ENCODE results near the gene FMOD. TPM values are rescaled to one million over a fixed set of nuclear protein-coding genes. Genes with fewer than 3 reads are reported as not detected.
A peak's percentile ranks its signal among the peaks of the same experiment; 100 is the strongest.

Gene FMOD
- total RNA-seq, 1 donor from 2014 or later: not detected

DNA sequence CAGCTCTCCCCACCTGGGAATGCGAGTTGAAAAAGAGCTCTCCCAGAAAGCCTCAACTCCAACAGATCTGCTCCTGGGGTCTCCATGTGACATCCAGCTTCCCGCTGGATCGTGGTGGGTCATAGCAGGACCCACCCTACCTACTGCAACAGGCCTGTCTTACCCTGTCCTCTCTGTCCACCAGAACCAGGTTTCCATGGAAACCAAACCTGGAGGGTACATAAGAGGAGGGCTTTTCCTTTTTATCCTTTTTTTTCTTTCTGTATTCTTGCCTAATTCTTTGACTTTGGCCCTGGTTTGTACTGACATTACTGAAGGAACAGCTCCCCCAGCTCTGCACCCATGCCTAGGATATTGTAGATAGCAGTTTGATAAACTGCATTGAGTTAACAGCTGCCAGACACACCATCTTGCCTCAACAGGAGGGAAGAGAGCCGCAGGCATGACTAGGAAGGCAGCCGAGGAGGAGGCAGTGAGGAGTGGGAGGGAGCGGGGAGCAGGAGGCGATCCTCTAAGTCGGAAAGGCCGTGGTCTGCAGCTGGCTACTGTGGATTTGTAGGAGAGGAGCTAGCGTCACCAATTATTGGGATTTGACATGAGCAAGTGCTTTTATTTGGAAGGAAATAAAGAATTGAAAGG, 9.7 kb upstream of the FMOD start:
- Histone ChIP-seq H3K4me2 (peak overlapping the region; percentile 36), H4K20me1 (ENCODE audit: low read depth) (no peaks in the 10 kb centered on the region), H3F3A (ENCODE audit: low read depth) (peaks cover 5% of the 10 kb centered on the region), H2AFZ (replicated peaks) (no peak overlapping the region), H3K27ac (no peak overlapping the region), H3K4me3 (no peak overlapping the region), H3K79me2 (ENCODE audit: low read depth) (no peaks in the 10 kb centered on the region), H3K4me1 (peaks cover 17% of the 10 kb centered on the region), H3K9me3 (ENCODE audit: low read depth) (no peaks in the 10 kb centered on the region), H3K9ac (no peak overlapping the region), H3K36me3 (no peaks in the 10 kb centered on the region), H3K27me3 (peaks cover 3% of the 10 kb centered on the region)
- peak; percentile 32 for DNase-seq (ENCODE audit: low spot score)
- Mint-ChIP-seq H3K4me3 (peak overlapping the region; percentile 5), H3K27ac (peak overlapping the region; percentile 91), H3K36me3 (no peaks in the 10 kb centered on the region), H3K9me3 (no peaks in the 10 kb centered on the region), H3K27me3 (ENCODE audit: insufficient read depth, low read depth) (peaks cover 4% of the 10 kb centered on the region), H3K4me1 (peaks cover 34% of the 10 kb centered on the region)
- TF ChIP-seq EZH2phosphoT487 (IDR thresholded peaks at IDR 0.05) (no peak), EZH2 (IDR thresholded peaks at IDR 0.05) (no peak)

DNA sequence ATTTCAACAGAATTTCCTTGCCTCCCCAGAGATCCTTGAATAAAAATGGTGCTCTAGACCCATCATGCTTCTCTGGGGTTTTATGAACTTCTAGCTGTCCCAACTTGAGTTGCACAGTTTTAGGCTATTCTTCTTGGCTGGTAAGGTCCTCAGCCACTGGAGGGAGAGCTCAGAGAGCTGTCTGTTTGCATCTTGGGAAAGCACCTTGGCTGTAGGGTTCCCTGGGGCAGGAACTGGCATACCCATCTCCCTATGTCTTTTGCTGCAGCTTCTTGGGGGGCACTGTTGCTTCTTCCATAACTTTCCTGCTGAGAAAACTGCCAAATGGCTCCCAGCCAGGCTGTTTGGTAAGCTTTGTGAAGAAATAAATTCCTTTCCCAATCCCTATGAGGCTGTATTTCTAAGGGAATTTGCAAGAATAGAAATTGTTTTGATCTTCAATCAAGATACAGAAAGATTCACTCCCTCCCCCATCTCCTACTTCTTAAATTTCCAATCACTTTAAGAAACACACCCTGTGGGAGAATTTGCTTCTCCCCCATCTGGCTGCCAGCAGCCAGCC, 8.2 kb upstream of the FMOD start:
- H3K4me1 Mint-ChIP-seq: peaks cover 25% of the 10 kb centered on the region
- no peak overlapping the region for H3K4me3 Mint-ChIP-seq
- H3K4me2 ChIP-seq: no peak overlapping the region
- H3K36me3 ChIP-seq: no peaks in the 10 kb centered on the region
- H3K9me3 ChIP-seq (ENCODE audit: low read depth): no peaks in the 10 kb centered on the region
- H3K36me3 Mint-ChIP-seq: no peaks in the 10 kb centered on the region
- no peak overlapping the region for H3K4me3 ChIP-seq
- DNase-seq (ENCODE audit: low spot score): no peak
- no peaks in the 10 kb centered on the region for H4K20me1 ChIP-seq (ENCODE audit: low read depth)
- H3K27ac ChIP-seq: no peak overlapping the region
- H3F3A ChIP-seq (ENCODE audit: low read depth): peaks cover 1% of the 10 kb centered on the region
- no peaks in the 10 kb centered on the region for H3K27me3 ChIP-seq
- H3K9ac ChIP-seq: no peak overlapping the region
- peaks cover 8% of the 10 kb centered on the region for H3K27me3 Mint-ChIP-seq (ENCODE audit: insufficient read depth, low read depth)
- H3K79me2 ChIP-seq (ENCODE audit: low read depth): no peaks in the 10 kb centered on the region
- TF ChIP-seq, protein P1, sequence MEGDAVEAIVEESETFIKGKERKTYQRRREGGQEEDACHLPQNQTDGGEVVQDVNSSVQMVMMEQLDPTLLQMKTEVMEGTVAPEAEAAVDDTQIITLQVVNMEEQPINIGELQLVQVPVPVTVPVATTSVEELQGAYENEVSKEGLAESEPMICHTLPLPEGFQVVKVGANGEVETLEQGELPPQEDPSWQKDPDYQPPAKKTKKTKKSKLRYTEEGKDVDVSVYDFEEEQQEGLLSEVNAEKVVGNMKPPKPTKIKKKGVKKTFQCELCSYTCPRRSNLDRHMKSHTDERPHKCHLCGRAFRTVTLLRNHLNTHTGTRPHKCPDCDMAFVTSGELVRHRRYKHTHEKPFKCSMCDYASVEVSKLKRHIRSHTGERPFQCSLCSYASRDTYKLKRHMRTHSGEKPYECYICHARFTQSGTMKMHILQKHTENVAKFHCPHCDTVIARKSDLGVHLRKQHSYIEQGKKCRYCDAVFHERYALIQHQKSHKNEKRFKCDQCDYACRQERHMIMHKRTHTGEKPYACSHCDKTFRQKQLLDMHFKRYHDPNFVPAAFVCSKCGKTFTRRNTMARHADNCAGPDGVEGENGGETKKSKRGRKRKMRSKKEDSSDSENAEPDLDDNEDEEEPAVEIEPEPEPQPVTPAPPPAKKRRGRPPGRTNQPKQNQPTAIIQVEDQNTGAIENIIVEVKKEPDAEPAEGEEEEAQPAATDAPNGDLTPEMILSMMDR (IDR thresholded peaks at IDR 0.05): no peak
- TF ChIP-seq EZH2 (IDR thresholded peaks at IDR 0.05) (no peak), EZH2phosphoT487 (IDR thresholded peaks at IDR 0.05) (no peak)
- no peaks in the 10 kb centered on the region for H3K9me3 Mint-ChIP-seq
- H2AFZ ChIP-seq (replicated peaks): no peak overlapping the region
- peaks cover 17% of the 10 kb centered on the region for H3K4me1 ChIP-seq
- H3K27ac Mint-ChIP-seq: no peak overlapping the region

DNA sequence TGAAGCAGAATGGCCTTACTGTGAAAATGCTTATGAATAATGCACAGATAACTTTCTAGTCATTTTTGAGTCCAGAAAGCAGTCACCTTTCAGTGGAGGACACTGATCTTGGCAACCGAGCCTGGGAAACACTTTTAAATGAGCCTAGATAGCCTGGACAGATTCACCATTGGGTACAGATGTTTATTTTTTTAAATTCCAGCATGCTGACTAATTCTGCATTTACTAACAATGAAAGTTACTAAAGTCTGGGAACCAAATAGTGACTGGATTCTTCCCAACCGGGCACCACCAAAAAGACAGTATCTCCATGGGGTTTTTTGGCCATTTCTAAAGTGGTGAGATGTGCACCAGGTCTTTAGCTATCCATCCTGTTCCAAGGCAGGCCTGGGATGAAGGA, 3.3 kb upstream of the FMOD start:
- DNase-seq (ENCODE audit: low spot score): no peak
- H3K36me3 ChIP-seq: no peaks in the 10 kb centered on the region
- H3K4me2 ChIP-seq: no peak overlapping the region
- TF ChIP-seq, protein P1 (IDR thresholded peaks at IDR 0.05): no peak
- no peak for TF ChIP-seq EZH2phosphoT487 (IDR thresholded peaks at IDR 0.05)
- TF ChIP-seq EZH2 (IDR thresholded peaks at IDR 0.05): no peak
- peaks cover 9% of the 10 kb centered on the region for H3K4me1 Mint-ChIP-seq
- H3K9ac ChIP-seq: no peak overlapping the region
- H4K20me1 ChIP-seq (ENCODE audit: low read depth): no peaks in the 10 kb centered on the region
- H3K4me3 ChIP-seq: no peak overlapping the region
- H2AFZ ChIP-seq (replicated peaks): no peak overlapping the region
- no peaks in the 10 kb centered on the region for H3K79me2 ChIP-seq (ENCODE audit: low read depth)
- no peaks in the 10 kb centered on the region for H3K4me1 ChIP-seq
- no peaks in the 10 kb centered on the region for H3K27me3 ChIP-seq
- H3K4me3 Mint-ChIP-seq: no peak overlapping the region
- H3K36me3 Mint-ChIP-seq: no peaks in the 10 kb centered on the region
- H3K9me3 ChIP-seq (ENCODE audit: low read depth): no peaks in the 10 kb centered on the region
- no peak overlapping the region for H3K27ac Mint-ChIP-seq
- no peak overlapping the region for H3K27ac ChIP-seq
- peaks cover 16% of the 10 kb centered on the region for H3K27me3 Mint-ChIP-seq (ENCODE audit: insufficient read depth, low read depth)
- no peaks in the 10 kb centered on the region for H3K9me3 Mint-ChIP-seq
- no peaks in the 10 kb centered on the region for H3F3A ChIP-seq (ENCODE audit: low read depth)

DNA sequence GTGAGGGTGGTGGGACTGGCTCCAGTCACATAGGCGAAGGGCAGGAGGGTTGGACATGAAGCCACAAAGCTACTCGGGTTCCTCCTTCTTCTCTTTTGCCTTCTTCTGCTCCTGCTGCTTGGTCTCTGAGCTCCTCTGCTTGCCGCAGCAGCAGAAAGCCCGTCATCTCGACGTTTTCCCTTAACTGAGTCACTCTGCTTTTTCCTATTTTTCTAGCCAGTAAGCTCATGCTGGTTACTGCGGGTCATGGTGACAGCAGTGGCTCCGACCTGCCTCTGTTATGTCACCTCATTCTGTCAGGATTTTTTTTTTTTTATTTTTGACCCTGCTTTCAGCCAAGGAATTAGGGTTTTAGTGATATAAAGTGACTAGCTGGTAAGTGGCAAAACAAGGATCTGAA, 2.6 kb upstream of the FMOD start:
- H4K20me1 ChIP-seq (ENCODE audit: low read depth): no peaks in the 10 kb centered on the region
- H3K4me2 ChIP-seq: no peak overlapping the region
- Mint-ChIP-seq H3K27ac (no peak overlapping the region), H3K9me3 (no peaks in the 10 kb centered on the region), H3K27me3 (ENCODE audit: insufficient read depth, low read depth) (peaks cover 17% of the 10 kb centered on the region), H3K4me1 (peaks cover 9% of the 10 kb centered on the region), H3K36me3 (no peaks in the 10 kb centered on the region), H3K4me3 (no peak overlapping the region)
- no peaks in the 10 kb centered on the region for H3K4me1 ChIP-seq
- no peak overlapping the region for H3K9ac ChIP-seq
- no peaks in the 10 kb centered on the region for H3K27me3 ChIP-seq
- no peak for DNase-seq (ENCODE audit: low spot score)
- H3K36me3 ChIP-seq: no peaks in the 10 kb centered on the region
- H3K79me2 ChIP-seq (ENCODE audit: low read depth): no peaks in the 10 kb centered on the region
- TF ChIP-seq, protein P1 (IDR thresholded peaks at IDR 0.05): no peak
- TF ChIP-seq EZH2phosphoT487 (IDR thresholded peaks at IDR 0.05) (no peak), EZH2 (IDR thresholded peaks at IDR 0.05) (no peak)
- H3K4me3 ChIP-seq: no peak overlapping the region
- H2AFZ ChIP-seq (replicated peaks): no peak overlapping the region
- no peak overlapping the region for H3K27ac ChIP-seq
- H3F3A ChIP-seq (ENCODE audit: low read depth): no peaks in the 10 kb centered on the region
- H3K9me3 ChIP-seq (ENCODE audit: low read depth): no peaks in the 10 kb centered on the region

Data from neural progenitor cell (in vitro differentiated cells).